ENCODE data around the gene MIA.
"Not testable (repeated sequence)": the region's sequence is repeated elsewhere in the genome, so short reads cannot be mapped to it uniquely, and the experiment has no call there.

The MIA gene

GRCh38 chr19:40750874-40751537 is 24.3 kb upstream of the MIA start, which contains the start of gene SNRPA:
Gene SNRPA, plus strand, starts transcription at chr19:40751203. Its CDS starts 206 bp downstream, at chr19:40751409.
- peak; percentile 95 for DNase-seq

GRCh38 chr19:40752257-40752781 is 23.0 kb upstream of the MIA start:
- DNase-seq, result no peak

GRCh38 chr19:40754611-40755247 is 20.6 kb upstream of the MIA start:
- peak; percentile 33 for DNase-seq

DNA sequence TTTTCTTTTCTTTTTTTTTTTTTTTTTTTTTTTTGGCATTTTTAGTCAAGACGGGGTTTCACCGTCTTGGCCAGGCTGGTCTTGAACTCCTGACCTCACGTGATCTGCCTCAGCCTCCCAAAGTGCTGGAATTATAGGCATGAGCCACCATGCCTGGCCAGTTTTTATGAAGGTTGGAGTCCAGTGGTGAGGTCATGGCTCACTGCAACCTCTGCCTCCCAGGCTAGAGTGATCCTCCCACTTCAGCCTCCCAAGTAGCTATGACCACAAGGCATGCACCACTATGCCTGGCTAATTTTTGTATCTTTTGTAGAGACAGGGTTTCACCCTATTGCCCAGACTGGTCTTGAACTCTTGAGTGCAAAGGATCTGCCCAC is 20.1 kb upstream of the MIA start:
- no peak for DNase-seq

GRCh38 chr19:40755791-40756190 is 19.5 kb upstream of the MIA start:
- DNase-seq, result no peak

DNA sequence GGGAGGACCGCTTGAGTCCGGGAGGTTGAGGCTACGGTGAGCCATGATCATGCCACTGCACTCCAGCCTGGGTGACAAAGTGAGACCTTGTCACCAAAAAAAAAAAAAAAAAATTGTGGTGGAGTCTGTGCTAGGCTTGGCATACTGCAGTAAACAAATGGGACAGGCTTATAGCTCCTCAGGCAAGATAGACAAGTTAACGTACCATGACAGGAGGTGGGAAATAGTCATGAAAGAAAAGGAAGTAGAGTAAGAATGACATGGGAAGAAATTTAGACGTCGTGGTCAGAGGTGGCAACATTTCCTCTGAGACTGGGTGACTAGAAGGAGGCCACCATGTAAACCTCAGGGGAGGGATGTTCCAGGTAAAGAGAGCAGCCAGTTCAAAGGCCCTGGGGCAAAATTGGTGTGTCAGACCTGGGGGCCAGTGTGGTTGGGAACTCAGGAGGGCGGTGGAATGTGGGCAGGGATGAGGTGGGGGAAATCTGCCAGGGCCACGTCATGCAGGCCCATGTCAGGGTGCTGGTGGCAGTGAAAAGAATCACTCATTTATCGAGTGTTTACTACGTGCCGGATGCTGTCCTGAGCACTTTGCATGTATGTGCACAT is 18.7 kb upstream of the MIA start:
- DNase-seq, result no peak

DNA sequence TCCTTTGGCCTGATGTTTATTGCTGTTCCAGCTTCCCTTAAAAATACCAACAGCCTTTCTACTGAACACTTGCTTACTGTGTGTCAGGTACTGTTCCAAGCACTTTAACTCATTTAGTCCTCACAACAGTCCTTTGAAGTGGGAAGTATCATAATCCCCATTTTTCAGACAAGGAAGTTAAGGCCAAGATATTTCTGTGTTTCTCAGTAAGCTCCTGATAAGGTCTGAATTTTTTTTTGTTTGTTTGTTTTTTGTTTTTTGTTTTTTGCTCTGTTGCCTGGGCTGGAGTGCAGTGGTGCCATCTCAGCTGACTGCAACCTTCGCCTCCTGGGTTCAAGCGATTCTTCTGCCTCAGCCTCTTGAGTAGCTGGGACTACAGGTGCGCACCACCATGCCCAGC is 16.8 kb upstream of the MIA start:
- DNase-seq, result no peak

DNA sequence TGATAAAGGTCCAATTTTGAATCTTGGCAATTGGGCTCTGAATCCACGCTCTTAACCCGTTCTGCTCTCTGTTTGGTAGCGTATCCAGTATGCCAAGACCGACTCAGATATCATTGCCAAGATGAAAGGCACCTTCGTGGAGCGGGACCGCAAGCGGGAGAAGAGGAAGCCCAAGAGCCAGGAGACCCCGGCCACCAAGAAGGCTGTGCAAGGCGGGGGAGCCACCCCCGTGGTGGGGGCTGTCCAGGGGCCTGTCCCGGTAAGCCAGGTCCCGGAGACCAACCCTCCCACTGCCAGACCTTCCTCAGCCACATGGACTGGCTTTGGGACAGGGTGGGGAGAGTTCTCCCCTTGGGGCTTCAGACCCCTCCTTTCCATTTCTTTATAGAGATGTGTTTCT is 16.0 kb upstream of the MIA start:
- no peak for DNase-seq

DNA sequence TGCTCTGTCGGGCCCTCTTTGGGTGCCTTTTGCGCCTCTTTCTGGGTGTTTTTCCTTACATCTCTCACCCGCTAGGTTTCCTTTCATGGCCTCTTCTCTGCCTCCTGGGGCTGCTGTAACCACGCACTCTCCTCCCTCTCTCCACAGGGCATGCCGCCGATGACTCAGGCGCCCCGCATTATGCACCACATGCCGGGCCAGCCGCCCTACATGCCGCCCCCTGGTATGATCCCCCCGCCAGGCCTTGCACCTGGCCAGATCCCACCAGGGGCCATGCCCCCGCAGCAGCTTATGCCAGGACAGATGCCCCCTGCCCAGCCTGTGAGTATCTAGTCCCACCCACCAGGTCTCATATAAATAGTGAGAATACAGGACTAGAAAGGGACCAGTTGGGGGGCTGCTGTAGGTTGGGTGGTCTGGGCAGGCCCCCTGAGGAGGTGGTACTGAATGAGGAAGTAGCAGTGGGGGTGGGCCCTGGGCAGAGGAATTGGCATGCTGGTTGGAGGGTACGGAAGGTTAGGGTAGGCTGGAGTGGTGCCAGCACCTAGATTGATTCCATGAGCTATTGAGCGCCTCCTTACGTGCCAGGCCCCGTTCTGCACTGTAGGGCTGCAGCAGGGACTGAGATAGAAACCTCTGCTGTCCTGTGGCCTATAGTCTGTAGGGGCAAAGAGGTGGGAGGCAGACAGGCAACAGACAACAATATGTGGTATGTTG is 12.4 kb upstream of the MIA start:
- no peak for DNase-seq

DNA sequence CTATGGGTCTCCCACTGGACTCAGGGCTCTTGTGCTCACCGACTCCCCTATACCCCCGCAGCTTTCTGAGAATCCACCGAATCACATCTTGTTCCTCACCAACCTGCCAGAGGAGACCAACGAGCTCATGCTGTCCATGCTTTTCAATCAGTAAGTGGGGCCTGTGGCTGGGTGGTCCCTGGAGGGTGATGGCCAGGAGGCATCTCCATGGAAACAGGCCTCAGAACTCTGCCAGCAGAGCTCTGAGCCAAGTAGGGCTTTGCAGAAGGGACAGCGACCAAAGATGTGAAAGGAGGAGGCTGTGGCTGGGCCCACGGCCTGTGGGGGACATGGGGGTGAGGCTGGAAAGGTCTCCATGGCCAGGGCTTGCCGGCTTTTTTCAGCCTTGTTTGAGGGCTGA is 11.8 kb upstream of the MIA start:
- no peak for DNase-seq

GRCh38 chr19:40763963-40764362 is 11.4 kb upstream of the MIA start:
- no peak for DNase-seq

DNA sequence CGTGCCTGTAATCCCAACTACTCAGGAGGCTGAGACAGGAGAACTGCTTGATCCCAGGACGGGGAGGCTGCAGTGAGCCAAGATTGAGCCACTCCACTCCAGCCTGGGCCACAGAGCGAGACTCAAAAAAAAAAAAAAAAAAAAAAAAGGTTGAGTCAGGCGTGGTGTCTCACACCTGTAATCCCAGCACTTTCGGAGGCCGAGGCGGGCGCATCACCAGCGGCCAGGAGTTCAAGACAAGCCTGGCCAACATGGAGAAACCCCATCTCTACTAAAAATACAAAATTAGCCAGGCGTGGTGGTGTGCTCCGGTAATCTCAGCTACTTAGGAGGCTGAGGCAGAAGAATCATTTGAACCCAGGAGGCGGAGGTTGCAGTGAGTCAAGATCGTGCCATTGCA is 8.9 kb upstream of the MIA start:
- DNase-seq, result not testable (repeated sequence)

GRCh38 chr19:40768869-40769268 is 6.5 kb upstream of the MIA start:
- DNase-seq, result no peak

GRCh38 chr19:40771101-40771862 is 4.0 kb upstream of the MIA start:
- DNase-seq, result not testable (repeated sequence)

DNA sequence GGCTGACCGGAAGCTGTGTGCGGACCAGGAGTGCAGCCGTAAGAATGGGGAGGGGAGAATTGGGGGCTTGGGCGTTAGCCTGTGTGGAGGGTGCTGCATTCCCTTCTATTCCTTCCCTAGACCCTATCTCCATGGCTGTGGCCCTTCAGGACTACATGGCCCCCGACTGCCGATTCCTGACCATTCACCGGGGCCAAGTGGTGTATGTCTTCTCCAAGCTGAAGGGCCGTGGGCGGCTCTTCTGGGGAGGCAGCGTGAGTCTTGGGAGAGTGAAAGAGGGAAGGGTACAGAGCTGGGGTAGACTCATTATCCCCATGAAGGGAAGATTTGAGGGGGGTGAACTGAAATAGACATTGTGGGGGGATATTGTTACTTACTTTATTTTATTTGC is 306 bp downstream of the MIA start:
- DNase-seq, result no peak

GRCh38 chr19:40776364-40776763 is 1.0 kb downstream of the MIA start:
- no peak for DNase-seq

DNA sequence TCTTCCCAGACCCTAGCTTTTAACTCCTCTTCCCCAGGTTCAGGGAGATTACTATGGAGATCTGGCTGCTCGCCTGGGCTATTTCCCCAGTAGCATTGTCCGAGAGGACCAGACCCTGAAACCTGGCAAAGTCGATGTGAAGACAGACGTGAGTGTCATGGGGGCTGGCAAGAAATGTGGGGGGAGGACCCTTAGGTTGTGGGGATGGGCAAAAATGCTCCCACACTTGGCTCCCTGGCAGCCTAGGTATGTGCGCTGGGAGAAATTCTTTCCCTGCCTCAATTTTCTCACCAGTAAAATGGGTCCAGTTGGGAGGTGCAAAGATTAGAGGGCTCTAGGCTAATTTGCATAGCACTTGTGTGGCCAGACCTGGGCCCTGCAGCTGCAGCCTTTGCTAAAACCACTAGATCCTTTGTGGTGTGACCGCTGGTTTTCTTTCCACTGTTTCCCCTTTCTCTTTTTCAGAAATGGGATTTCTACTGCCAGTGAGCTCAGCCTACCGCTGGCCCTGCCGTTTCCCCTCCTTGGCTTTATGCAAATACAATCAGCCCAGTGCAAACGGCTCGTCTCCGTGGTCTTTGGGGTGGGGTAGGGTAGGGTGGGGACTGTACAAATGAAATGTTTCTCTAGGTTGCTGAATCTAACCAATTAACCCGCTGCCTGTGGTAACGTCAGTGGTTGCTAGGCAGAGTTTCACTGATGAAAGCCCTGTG is 1.8 kb downstream of the MIA start:
- DNase-seq, result peak; percentile 95

DNA sequence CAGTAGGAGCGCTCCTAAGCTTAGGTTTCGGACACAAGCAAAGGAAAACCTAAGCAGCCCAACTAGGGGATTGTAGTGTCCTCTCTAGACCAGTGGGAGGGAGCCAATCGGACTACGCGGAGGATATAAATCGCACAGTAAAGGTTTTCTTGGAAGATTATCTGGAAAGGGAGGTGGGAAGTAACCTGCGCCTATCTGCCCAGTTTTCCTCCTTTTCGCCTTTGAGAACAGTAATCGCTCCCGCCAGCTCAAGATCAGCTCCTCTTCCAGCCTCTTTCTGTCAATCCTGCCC is 2.3 kb downstream of the MIA start:
- DNase-seq, result no peak

GRCh38 chr19:40777937-40778705 is 2.8 kb downstream of the MIA start, which contains the start of gene RAB4B:
Gene RAB4B, plus strand, starts transcription at chr19:40778247. Its CDS starts 129 bp downstream, at chr19:40778376.
- DNase-seq, result peak; percentile 100

GRCh38 chr19:40778706-40779284 is 3.5 kb downstream of the MIA start:
- DNase-seq, result no peak

DNA sequence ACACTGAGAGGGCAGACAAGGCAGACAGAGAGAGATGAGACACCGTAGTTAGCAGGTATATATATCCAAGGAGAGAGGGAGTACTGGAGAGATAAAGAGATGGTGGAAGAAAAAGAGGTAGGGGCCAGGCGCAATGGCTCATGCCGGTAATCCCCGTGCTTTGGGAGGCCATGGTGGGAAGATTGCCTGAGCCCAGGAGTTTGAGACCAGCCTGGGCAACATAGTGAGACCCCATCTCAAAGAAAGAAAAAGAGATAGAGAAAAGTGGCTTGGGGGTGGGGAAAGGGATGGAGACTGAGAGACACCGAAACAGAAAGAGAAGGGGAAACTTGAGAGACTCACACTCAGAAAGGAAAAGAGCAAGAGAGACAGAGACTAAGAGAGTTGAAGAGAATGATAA is 5.3 kb downstream of the MIA start:
- DNase-seq, result no peak

All from CD4-positive, alpha-beta T cell treated with Interleukin-15 for 1 hour (primary cell).